Mesodermal cell (in vitro differentiated cells): ENCODE results near the gene DPYSL3.

ENCODE experiments used
- H3K27ac ChIP-seq: 2 replicates; pipeline ENCODE4 v1.7.0; 2013; ENCODE audit warnings: mild to moderate bottlenecking, low read depth, low read length, moderate library complexity; ENCODE audit not compliant: severe bottlenecking
- H3K36me3 ChIP-seq: 2 replicates; pipeline ENCODE4 v1.7.1; 2013; ENCODE audit warnings: mild to moderate bottlenecking, low read length, moderate library complexity; ENCODE audit not compliant: control insufficient read depth, insufficient read depth
- H3K4me1 ChIP-seq: one replicate; pipeline ENCODE4 v1.7.1; 2013; ENCODE audit warnings: mild to moderate bottlenecking, low read length; ENCODE audit not compliant: insufficient read depth, control insufficient read depth, poor library complexity, severe bottlenecking
- H3K4me3 ChIP-seq: 2 replicates; pipeline ENCODE4 v1.7.0; 2013; ENCODE audit warnings: low read length, control low read depth, mild to moderate bottlenecking; ENCODE audit not compliant: insufficient read depth, poor library complexity, severe bottlenecking; ENCODE audit errors: extremely low read depth
- H3K9me3 ChIP-seq: 2 replicates; pipeline ENCODE4 v1.7.1; 2013; ENCODE audit warnings: mild to moderate bottlenecking, low read length, moderate library complexity; ENCODE audit not compliant: control insufficient read depth
- WGBS, 2 experiments: methylation state at CpG; one replicate each; pipeline ENCODE4 v1.1.5; 2013; ENCODE audit warnings: missing lambda C conversion rate in 2 of 2; ENCODE audit not compliant: insufficient coverage in 2 of 2; 5-methylcytosine and 5-hydroxymethylcytosine counted together

DPYSL3 gene

GRCh38 chr5:147403651-147404640 lies 105.9 kb downstream of the DPYSL3 start:
- H3K36me3 ChIP-seq = peaks cover 53% of the 10 kb centered on the region
- peaks cover 64% of the 10 kb centered on the region for H3K4me1 ChIP-seq
- peak overlapping the region; percentile 97 for H3K27ac ChIP-seq
- H3K4me3 ChIP-seq = no peak overlapping the region
- WGBS, 2 experiments = 65 to 78% methylated on average over 8 to 10 of the region's 15 CpGs
- H3K9me3 ChIP-seq = no peaks in the 10 kb centered on the region

- Histone ChIP-seq H3K27ac (no peak overlapping the region), H3K36me3 (peaks cover 65% of the 10 kb centered on the region), H3K4me3 (no peak overlapping the region), H3K4me1 (peaks cover 42% of the 10 kb centered on the region), H3K9me3 (no peaks in the 10 kb centered on the region)
Measured at GRCh38 chr5:147400881-147401280, 109.0 kb downstream of the DPYSL3 start.

- Histone ChIP-seq H3K4me3 (no peak overlapping the region), H3K36me3 (peaks cover 65% of the 10 kb centered on the region), H3K4me1 (peaks cover 37% of the 10 kb centered on the region), H3K27ac (no peak overlapping the region), H3K9me3 (no peaks in the 10 kb centered on the region)
- 89 to 94% methylated on average over 5 to 7 of the region's 7 CpGs for WGBS, 2 experiments
Measured at GRCh38 chr5:147400126-147400809, 109.6 kb downstream of the DPYSL3 start.

GRCh38 chr5:147398860-147399259 lies 111.0 kb downstream of the DPYSL3 start:
- H3K9me3 ChIP-seq = no peaks in the 10 kb centered on the region
- WGBS, 2 experiments = 96 to 97% methylated on average over 5 of the region's 9 CpGs
- no peak overlapping the region for H3K4me3 ChIP-seq
- H3K27ac ChIP-seq = no peak overlapping the region
- peaks cover 23% of the 10 kb centered on the region for H3K4me1 ChIP-seq
- H3K36me3 ChIP-seq = peaks cover 63% of the 10 kb centered on the region

GRCh38 chr5:147397616-147398015 lies 112.3 kb downstream of the DPYSL3 start:
- H3K9me3 ChIP-seq = no peaks in the 10 kb centered on the region
- H3K4me3 ChIP-seq = no peak overlapping the region
- 87 to 92% methylated on average over 9 to 11 of the region's 11 CpGs for WGBS, 2 experiments
- peaks cover 10% of the 10 kb centered on the region for H3K4me1 ChIP-seq
- no peak overlapping the region for H3K27ac ChIP-seq
- peaks cover 74% of the 10 kb centered on the region for H3K36me3 ChIP-seq

GRCh38 chr5:147396070-147396823 lies 113.6 kb downstream of the DPYSL3 start:
- Histone ChIP-seq H3K9me3 (no peaks in the 10 kb centered on the region), H3K4me3 (no peak overlapping the region), H3K27ac (no peak overlapping the region), H3K36me3 (peaks cover 66% of the 10 kb centered on the region), H3K4me1 (peaks cover 10% of the 10 kb centered on the region)
- WGBS, 2 experiments = 76 to 86% methylated on average over 3 to 5 of the region's 8 CpGs

- no peak overlapping the region for H3K4me3 ChIP-seq
- no peaks in the 10 kb centered on the region for H3K9me3 ChIP-seq
- peaks cover 47% of the 10 kb centered on the region for H3K36me3 ChIP-seq
- WGBS, 2 experiments = 81 to 94% methylated on average over 4 to 12 of the region's 15 CpGs
- H3K4me1 ChIP-seq = no peaks in the 10 kb centered on the region
- no peak overlapping the region for H3K27ac ChIP-seq
Measured at GRCh38 chr5:147393874-147394672, 115.8 kb downstream of the DPYSL3 start.

- 75 to 84% methylated on average over 3 to 5 of the region's 5 CpGs for WGBS, 2 experiments
- Histone ChIP-seq H3K9me3 (no peaks in the 10 kb centered on the region), H3K27ac (no peak overlapping the region), H3K4me3 (no peak overlapping the region), H3K36me3 (peaks cover 26% of the 10 kb centered on the region), H3K4me1 (no peaks in the 10 kb centered on the region)
Measured at GRCh38 chr5:147391781-147392180, 118.1 kb downstream of the DPYSL3 start.

GRCh38 chr5:147390654-147391225 lies 119.1 kb downstream of the DPYSL3 start:
- WGBS, 2 experiments = 80 to 100% methylated on average over 2 of the region's 3 CpGs
- Histone ChIP-seq H3K9me3 (no peaks in the 10 kb centered on the region), H3K36me3 (peaks cover 18% of the 10 kb centered on the region), H3K4me1 (no peaks in the 10 kb centered on the region), H3K27ac (no peak overlapping the region), H3K4me3 (no peak overlapping the region)
